Limb (tissue), 2 donors: Measurements from ENCODE around the gene NR1H3.

Experiments
- DNase-seq, 2 donors: peaks; one replicate each; pipeline ENCODE4 v3.0.0-alpha.2; 2016; ENCODE audit errors: extremely low spot score in 2 of 2

Gene NR1H3

DNA sequence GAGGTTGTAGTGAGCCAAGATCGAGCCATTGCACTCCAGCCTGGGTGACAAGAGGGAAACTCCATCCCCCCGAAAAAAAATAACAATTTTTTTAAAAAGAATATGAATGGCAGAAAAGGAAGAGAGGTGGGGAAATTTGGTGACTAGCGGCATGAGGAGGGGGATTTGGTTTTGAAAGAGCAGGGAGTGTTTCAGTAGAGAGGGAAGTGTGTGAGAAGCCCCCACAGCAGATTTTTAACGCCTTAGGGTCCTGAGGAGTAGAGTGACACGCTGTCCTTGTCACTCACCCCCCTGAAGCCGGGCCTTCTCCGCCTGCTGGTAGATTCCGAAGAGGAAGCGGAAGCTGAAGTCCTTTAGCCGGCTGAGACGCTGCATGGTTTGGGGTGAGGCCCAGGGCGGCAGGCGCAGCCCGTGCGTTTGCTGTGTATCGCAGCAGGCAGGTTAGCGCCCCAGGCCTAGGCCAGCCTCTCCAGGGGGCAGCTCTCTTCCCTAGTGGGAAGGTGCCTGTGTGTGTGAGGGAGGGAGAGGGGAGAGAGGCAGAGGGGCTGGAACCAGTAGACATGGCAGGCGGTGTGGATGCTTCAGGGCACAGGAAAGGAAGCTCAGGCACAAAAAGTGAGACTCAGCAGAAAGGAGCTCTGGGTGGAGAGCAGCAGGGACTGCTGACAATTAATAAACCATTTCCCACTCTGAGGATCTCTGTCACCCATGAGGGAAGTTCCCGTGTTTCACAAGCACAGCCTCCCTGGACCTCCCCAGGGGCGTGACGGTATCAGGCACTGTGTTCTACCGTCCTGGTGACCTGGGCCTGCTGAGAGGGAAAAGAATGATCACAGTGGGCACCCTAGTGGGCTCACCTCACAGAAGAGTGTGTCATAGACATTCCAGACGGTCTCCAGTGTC lies 13.1 kb upstream of the NR1H3 start:
- no peak for DNase-seq

DNA sequence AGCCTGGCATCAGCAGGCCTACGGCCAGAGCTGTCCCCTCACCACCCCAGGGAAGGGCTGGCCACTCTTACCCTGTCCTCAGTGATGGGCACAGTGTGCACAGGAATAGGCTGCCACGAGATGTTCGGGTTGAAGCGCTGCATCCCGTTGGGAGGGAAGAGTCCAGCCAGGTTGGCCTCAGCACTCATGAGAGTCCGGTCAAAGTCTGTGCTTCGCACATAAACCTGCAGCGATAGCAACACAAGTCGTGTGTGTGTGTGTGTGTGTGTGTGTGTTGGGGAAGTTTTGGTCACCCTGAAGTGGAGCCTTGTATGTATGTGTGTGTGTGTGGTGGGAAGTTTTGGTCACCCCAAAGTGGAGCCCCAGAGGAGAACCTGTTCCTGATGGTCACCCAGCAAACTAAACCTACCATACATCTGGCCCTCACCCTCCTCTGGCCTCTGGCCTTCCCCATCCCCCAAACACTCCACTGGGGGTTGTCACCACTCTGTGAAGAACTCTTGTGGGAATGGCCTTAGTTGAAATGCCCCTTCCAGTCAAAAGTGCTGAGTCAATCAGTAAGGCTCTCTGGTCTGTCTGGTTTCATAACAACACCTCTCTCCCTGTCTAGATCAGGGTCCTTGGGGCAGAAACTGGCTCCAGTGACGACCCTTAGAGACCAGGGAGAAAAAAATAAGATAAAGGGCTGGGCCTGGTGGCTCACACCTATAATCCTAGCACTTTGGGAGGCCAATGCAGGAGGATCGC lies 12.0 kb upstream of the NR1H3 start:
- no peak for DNase-seq

DNA sequence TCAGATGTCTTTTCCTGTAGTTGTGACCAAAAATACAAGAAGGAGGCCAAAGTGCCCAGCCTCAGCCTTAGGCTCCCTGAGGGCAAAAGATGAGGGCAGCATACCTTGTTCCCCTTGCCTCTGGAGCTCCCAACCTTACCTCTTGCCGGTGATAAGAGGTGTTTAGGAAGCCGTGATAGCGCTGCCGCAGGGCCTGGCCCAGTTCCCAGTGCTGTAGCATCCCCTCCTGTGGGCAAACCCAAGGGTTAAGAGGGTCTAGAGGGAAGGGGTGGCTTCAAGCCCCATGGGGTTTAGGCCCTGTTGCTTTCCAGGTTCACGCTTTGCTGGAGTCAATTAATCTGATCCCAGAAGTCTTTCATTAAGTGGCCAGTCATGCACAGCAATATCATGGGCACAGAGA lies 10.3 kb upstream of the NR1H3 start:
- DNase-seq, result no peak

DNA sequence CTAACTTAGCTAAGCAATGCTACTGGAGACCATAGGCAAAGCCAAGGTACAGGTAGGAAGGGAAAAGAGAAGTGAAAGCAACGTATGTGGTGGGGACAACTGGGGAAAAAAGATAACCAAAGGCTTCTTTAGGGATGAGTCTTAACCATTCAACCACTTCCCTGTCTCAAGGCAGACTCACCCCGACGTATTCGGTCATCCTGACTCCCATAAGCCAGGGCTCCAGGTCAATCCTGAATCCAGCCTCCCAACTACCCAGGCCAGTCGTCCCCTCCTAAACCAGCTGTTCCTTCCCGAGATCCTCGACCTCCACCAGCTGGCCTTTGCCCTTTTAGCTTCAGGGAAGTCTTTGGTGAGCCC lies 9.5 kb upstream of the NR1H3 start:
- DNase-seq, result no peak

DNA sequence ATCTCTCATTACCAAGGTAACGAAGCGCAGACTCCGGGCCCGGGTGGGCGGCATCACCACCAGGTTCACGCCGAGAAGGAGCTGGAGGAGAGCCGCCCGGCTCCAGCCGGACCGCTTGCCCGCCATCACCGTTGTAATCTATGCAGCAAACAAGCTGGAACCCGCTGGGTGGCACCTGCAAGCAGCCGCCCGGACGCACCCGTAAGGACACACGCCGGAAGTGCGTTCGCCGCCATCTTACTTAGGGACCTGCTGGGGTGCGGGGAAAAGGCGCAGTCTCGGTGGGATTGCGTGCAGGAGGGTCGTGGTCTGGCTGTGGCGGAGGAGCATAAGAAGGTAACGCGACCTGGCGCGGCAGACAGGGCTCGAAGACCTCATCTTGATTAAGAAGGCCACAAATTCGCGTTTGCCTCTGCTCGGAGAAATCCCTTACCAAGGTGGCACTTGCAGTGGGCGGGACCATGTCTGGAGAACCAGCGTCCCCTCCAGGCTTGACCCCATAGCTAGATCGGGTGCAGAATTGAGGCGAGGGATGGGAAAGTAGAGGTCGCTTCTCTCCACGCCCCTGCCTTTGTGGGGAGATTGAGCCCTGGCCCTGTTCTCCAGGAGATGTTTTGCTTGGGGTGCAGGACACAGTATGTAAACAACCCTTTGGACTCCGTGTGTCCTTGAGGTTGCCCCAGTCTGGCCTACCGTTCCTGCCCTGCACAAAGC lies 9.0 kb upstream of the NR1H3 start, which contains the start of gene ACP2:
TSS of gene ACP2 (minus strand) at position 151 of the 714 bp plus-strand sequence. CDS start at position 126, 25 bp downstream.
- DNase-seq, result peak; percentile 88 to 93

DNA sequence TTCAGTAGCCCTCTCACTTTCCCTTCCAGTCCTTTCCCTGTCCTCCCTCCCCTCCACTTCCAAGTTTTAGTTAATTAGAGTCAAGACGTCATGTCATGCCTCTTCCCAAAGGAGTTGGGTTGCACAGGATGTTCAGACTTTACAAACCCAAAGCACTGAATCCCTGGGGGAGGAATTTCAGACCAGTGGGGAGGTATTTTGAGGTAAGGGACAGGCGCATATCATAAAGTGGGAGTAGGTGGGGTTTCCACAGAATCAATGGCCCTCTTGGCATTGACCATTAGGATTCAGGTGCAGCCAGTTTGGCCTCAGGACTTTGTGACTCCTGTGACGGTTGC lies 8.4 kb upstream of the NR1H3 start:
- no peak for DNase-seq

DNA sequence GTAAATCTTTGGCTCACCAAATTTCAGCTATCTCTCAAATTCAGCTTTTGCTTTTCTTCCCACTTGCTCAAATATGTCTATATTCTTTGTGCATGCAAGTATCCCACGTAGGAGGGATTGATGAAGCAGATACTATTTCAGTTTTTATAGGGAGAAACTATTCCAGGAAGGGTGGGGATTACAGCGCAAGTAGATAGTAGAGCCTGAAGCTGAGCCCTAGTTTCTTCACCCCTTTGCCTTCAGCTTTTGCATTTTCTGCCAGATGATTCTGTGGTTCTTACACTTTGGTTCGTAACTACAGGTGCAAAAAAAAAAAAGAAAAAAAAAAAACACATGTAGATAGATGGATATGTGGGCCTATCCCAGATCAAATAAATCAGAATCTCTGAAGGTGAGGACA lies 6.0 kb upstream of the NR1H3 start:
- no peak for DNase-seq

DNA sequence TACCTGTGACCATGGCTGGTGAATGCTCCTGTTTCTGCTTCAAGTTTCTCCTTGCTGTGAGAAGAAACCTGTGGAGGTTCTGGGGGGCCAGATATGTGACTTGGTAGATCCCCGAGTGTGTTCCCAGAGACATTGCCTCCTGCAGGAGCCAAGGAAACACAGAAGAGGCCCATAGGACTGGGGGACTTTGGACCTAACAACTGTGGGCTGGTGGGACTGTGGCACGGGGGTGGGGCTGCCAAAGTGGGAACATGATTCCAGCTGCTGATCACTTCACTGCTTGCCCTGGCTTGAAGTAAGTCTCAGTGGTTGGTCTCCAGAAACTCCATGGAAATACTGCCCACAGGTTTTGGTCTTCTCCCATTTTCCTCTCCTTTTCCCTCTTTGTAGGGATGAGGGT lies 4.1 kb upstream of the NR1H3 start:
- DNase-seq, result no peak

DNA sequence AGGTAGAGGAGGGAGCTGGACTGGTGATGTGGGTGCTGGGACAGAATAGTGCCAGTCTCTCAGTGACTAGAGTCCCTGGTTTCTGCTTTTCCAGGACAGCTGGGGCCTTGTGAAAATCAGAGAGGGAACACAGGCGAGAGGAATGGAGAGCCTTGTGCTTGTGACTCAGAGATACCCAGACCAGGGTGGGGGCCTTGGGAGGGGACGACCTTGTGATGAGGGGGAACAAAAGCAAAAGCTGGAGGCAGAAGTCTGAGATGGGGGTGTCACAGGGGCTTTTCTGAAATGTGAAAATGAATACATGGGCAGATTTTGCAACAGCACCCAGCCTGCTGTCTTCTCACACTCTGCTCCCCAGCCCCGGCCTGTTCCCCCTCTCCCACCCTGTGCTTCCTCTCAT lies 3.4 kb upstream of the NR1H3 start:
- DNase-seq, result no peak

DNA sequence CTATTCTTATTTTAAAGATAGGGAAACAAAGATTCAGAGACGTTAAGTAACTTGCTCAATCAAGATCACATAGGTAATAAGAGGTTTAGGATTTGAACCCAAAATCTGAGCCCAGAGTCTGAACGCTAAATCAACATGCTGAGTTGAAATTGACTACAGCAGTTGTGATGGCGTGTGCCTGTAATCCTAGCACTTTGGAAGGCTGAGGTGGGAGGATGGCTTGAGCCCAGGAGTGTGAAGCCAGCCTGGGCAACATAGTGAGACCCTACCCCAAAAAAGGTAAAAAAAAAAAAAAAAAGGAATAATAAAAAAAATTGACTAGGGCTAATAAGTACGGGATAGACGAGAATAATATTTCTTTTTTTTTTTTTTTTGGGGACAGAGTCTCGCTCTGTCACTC lies 1.4 kb upstream of the NR1H3 start:
- no peak for DNase-seq

DNA sequence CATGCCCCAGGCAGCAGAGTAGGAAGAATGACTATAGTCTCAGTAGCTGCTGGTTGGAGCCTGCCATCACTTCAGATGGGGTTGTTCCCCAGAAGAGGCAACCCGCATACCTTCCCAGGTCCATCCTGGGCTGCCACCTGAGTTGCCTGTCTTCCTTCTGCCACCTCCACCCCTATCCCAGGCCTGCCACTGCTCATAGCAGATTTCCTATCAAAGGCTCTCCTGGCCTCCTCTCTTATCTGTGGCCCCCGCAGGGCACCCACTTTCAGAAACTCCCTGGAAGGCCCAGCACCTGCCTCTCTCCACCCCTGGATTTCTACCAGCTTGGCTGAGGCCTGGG lies 649 bp upstream of the NR1H3 start:
- DNase-seq, result no peak

DNA sequence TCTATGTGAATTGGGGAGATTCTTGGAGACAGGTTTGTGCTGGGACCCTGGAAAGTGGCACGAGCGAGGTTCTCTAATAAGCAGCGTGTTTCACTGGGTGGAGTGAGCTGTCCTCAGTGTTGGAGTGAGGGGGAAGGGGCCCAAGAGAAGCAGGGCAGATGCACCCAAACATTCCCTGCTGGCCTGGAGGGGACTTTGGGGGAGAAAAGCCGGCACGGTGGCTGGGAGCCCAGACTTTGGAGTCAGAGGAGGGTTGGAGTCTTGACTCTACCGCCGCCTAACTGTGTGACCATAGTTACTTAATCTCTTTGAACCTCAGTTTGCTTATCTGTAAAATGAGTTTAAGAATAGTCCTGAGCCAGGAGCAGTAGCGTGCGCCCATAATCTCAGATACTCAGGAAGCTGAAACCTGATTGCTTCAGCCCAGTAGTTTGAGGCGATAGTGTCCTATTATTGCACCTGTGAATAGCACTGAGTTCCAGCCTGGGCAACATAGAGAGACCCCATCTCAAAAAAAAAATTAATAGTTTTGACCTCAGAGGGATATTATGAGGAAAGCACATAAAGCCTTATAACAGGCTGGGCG lies 614 bp downstream of the NR1H3 start:
- DNase-seq, result no peak

DNA sequence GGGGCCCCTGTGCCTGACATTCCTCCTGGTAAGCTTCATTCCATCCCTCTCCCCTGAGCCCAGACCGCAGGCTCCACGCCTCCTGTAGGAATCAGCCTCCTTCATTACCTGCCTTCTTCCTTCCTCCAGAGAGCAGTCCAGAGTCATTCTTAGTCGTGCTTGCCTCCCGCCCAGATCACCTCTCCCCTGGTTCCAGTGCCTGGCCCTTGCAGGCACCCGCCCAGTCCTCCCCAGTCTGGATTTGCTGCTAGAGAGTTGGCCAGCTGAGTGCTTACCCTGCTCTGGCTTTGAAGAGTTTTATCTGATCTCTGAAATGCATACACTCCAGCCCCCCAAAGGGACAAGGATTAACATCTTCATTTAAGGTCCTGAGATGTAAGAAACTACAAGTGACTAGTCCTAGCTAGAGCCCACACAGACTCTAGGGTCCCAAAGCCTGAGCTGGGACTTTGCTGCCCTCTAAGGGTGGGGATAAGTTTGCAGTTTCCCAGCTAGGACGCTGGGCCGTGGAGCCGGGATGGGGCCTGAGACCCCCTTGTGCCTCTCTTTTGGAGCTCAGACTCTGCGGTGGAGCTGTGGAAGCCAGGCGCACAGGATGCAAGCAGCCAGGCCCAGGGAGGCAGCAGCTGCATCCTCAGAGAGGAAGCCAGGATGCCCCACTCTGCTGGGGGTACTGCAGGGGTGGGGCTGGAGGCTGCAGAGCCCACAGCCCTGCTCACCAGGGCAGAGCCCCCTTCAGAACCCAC lies 1.6 kb downstream of the NR1H3 start:
- no peak for DNase-seq

DNA sequence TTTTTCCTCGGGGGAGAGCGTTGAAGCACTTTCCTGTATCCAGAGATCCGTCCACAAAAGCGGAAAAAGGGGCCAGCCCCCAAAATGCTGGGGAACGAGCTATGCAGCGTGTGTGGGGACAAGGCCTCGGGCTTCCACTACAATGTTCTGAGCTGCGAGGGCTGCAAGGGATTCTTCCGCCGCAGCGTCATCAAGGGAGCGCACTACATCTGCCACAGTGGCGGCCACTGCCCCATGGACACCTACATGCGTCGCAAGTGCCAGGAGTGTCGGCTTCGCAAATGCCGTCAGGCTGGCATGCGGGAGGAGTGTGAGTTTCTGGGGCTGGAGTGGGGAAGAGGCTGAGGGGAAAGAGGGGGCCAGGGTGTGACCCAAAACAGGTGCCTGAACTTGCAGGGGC lies 2.6 kb downstream of the NR1H3 start:
- no peak for DNase-seq

DNA sequence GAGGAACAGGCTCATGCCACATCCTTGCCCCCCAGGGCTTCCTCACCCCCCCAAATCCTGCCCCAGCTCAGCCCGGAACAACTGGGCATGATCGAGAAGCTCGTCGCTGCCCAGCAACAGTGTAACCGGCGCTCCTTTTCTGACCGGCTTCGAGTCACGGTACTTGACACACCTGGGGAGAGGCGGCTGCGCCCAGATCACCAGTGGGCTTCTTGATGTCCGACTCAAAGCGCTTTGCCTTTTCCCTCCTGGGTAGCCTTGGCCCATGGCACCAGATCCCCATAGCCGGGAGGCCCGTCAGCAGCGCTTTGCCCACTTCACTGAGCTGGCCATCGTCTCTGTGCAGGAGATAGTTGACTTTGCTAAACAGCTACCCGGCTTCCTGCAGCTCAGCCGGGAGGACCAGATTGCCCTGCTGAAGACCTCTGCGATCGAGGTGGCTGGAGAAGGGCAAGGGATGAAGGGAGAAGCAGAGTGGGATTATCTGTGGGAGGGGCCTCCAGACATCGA lies 3.5 kb downstream of the NR1H3 start:
- no peak for DNase-seq

DNA sequence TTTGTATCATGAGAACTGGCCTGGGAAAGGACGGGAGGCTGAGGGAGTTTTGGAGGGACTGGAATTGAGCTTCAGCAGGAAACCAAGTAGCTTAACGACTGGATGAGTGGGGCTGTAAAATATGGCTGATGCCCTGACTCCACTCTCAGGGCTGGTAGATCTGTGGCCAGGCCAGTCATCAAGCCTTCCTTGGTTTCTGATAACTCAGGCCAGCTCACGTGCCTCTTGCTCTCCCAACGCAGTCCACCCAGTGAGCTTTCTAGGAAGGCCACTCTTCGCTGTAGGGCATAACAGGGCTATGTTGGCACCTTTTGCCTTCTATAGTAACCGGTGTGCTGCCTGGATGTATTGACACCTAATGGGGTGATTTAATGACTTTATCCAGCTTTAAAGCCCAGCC lies 6.3 kb downstream of the NR1H3 start:
- no peak for DNase-seq

DNA sequence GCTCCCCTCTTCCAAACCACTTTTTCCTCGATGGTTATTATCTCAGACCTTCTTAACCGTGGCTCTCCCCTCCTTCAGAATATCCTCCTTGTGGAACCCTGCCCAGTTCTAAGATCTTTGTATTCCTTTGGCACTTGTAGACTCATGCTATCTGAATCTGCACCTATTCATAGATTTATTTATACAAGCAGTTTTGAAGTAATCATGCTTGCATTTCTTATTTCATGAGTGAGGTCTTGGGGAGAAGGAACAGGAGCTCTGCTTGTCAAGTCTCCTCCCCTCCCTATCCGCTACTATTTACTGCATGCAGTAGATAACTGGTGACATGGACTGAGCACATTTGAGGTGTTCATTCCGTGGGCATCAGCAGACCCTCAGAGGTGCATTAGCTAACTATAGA lies 6.7 kb downstream of the NR1H3 start:
- no peak for DNase-seq

DNA sequence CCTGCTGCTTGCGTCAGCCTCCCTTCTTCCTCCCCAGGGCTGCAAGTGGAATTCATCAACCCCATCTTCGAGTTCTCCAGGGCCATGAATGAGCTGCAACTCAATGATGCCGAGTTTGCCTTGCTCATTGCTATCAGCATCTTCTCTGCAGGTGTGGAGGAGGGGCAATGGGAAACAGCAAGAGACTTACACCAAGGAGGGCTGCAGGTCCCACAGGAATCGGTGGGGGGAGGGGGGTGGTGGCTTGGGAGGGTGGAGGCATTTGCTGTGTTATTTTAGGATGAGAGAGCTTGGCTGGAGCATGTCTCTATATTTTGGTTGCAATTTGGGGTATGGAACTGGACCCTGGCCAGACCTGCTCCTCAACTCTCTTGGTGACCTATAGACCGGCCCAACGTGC lies 10.1 kb downstream of the NR1H3 start:
- no peak for DNase-seq

DNA sequence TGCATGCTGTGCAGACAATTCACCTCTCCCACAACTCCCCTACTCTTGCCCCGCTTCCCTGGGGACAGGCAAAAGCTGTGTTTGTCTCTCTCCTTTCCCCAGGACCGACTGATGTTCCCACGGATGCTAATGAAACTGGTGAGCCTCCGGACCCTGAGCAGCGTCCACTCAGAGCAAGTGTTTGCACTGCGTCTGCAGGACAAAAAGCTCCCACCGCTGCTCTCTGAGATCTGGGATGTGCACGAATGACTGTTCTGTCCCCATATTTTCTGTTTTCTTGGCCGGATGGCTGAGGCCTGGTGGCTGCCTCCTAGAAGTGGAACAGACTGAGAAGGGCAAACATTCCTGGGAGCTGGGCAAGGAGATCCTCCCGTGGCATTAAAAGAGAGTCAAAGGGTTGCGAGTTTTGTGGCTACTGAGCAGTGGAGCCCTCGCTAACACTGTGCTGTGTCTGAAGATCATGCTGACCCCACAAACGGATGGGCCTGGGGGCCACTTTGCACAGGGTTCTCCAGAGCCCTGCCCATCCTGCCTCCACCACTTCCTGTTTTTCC lies 10.7 kb downstream of the NR1H3 start:
- no peak for DNase-seq

DNA sequence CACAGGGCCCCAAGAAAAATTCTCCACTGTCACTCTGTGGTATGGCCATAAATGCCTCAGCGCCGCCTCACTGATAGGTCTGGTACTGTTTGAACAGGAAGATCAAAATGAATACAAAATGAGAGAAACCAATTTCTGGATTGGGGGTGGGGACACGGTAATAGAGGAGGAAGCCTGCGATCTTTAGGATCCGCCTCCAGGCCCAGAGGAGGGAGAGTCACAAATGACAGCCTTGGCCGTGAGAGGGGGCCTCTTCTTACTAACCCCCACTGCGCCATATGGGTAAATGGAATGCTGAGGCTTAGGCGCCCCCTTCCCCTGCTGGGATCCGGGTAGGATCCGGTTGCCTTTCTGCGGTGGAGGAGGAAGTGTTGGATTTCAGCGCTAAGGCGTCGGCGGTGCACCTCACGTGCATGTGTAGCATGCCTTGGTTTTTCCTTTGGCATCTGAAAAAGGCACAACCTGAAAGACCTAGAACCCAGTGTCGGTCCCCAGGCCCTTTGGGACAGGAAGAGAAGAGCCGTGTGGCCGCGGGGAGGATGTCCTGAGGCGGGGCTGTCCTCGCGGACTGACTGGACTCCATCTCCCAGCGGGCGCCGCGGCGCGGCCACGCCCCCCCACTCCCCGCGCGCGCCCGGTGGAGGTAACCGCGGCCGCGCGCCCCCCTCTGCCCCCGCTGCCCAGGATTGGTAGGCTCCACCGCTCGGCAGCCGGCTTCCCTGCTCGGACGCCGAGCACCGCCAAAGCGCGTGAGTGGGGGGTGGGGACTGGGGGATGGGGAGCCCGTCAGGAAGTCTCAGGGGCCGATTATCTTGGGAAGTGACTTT lies 11.4 kb downstream of the NR1H3 start:
- peak; percentile 88 to 95 for DNase-seq
